ENCODE data around the gene KIAA0825.

The KIAA0825 gene

DNA sequence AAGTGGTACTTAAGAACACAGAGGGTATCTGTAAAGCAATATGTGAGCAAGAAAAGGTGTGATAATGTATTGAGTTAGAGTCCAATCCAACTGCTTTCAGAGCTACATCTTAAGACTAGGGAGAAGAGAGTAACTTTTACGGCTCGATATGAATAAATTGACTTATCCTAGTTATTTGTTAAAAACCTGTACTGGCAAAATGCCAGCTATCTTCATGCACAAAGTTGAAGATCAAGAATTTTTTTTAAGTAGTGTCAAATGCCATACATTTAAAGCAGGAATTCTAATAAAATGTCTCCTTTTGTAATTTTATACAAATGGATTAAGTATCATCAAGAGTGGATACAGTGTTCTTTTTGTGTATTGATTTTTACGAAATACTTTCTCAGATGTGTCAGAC lies 305.2 kb downstream of the KIAA0825 start:
- no peak for DNase-seq (ENCODE audit: low spot score)

DNA sequence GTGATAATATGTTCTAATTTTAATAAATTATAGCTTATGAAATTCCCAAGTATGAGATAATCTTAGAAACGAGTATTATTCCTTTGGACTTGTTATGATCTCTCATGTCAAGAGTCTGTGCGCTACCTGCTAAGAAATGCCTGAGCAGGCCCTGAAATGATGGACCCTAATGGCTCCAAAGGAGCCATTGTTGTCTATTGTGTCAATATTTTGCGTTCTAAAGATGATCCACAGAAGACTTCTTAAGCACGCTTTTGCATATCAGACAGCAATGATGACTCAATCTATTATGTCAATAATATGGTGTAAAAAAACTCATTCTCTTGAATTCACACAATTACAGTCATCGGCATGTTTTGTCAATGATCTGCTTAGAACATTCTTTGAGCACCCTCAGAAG lies 306.1 kb downstream of the KIAA0825 start:
- no peak for DNase-seq (ENCODE audit: low spot score)

GRCh38 chr5:94310833-94311232 lies 307.6 kb downstream of the KIAA0825 start:
- DNase-seq (ENCODE audit: low spot score), result no peak

GRCh38 chr5:94309141-94309540 lies 309.3 kb downstream of the KIAA0825 start:
- DNase-seq (ENCODE audit: low spot score), result no peak

- no peak for DNase-seq (ENCODE audit: low spot score)
These were observed 310.0 kb downstream of the KIAA0825 start for GRCh38 chr5:94308442-94308841.

DNA sequence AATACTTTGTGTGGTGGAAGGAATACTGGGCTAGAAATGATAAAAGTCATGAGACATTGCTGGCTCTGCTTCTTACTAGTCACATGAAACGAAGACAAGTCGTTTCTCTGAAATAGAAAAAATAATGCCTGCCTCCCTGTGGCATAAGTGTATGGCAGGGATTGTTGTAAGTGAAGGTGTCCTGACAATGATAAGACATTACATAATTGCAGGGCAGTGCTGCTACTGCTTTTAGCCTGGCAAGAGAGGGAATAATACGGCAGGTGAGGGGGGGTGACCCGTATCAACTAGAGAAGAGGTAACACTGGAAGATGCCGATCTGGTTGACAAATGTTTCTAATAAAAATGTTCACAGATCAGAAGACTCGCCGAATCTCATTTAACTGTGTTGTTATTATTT lies 314.3 kb downstream of the KIAA0825 start:
- no peak for DNase-seq (ENCODE audit: low spot score)

- no peak for DNase-seq (ENCODE audit: low spot score)
These were observed 329.5 kb downstream of the KIAA0825 start for GRCh38 chr5:94288937-94289336.

DNA sequence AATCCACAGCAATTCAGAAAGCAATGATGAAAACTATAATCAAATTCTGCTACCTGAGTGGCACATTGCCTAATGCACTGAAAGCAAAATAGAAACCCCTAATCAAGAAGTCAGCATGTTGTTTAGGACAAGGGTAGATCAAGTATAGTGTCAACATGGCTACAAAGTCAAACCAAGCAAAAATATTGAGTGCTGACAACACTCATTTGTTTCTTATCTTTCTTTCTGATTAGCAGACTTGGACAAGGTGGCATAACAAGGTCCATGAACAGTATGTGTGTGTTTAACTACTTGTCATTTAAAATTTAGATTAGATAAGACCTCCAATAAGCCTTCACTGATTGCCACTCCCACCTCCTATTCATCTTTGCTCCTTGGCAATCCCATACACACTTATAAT lies 332.4 kb downstream of the KIAA0825 start:
- no peak for DNase-seq (ENCODE audit: low spot score)

GRCh38 chr5:94283093-94283492 lies 335.3 kb downstream of the KIAA0825 start:
- no peak for DNase-seq (ENCODE audit: low spot score)

GRCh38 chr5:94281236-94281801 lies 337.1 kb downstream of the KIAA0825 start:
- no peak for DNase-seq (ENCODE audit: low spot score)

GRCh38 chr5:94276751-94277150 lies 341.7 kb downstream of the KIAA0825 start:
- DNase-seq (ENCODE audit: low spot score), result no peak

- DNase-seq (ENCODE audit: low spot score), result no peak
These were observed 342.4 kb downstream of the KIAA0825 start for GRCh38 chr5:94276048-94276447.

GRCh38 chr5:94274707-94275106 lies 343.7 kb downstream of the KIAA0825 start:
- no peak for DNase-seq (ENCODE audit: low spot score)

DNA sequence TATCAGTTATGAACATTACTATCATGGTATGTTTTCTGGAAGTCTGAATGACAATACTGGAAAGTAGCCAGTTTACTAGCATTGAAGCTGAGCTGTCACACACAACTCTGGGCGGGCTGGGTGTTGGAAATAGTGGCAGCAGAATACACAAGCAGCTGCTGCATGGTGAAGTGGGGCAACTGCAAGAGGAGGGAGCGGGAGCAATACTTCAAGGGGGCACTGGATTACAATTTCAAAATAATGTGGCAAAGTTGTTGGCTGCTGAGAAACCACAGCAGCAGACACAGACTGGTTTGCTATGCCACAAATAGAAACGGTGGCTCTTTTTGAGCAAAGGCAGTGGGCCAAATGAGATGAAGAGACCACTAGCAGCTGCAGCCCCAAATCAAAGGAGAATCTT lies 350.2 kb downstream of the KIAA0825 start:
- DNase-seq (ENCODE audit: low spot score), result no peak

DNA sequence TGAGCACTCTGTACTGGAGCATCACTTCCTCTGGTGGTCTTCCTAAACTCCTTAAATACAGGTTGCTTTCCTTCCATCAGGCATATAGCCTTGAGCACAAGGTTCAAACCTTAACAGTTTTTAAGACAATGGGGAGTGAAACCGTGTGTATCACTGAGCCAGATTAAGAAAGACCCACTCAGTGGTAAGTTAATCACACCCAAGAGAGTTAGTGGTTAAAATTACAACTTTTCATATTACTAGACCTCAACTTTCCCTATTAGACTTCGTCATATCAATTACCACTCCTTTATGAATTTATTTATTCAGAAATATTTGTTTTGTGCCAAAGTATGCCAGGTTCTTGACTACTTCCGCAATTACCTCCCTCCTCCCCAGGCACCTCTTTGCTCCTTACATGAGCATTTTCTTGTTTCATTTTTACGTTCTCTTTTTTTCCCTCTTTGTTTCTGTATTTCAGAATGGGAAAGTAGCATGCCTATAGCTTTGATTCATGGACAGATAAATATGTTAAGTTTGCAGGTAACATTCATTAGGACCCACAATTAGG lies 351.0 kb downstream of the KIAA0825 start:
- no peak for DNase-seq (ENCODE audit: low spot score)

DNA sequence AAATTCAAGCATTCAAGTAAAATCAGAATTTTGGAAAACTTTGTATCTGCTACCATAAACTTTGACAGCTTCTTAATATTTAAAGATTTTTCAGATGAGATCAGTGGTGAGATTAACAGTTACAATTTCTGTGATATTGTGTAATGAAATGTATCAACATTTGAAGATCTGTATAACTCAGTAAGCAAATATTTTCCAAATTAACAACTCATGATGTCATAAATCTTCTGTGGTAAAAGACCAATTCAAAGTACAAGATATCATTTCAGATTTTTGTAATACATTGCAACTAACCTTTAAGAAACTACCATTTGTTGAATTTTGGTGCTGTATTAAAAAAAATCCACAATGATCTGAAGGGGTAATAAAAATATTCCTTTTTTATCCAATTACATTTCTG lies 352.2 kb downstream of the KIAA0825 start:
- no peak for DNase-seq (ENCODE audit: low spot score)

DNA sequence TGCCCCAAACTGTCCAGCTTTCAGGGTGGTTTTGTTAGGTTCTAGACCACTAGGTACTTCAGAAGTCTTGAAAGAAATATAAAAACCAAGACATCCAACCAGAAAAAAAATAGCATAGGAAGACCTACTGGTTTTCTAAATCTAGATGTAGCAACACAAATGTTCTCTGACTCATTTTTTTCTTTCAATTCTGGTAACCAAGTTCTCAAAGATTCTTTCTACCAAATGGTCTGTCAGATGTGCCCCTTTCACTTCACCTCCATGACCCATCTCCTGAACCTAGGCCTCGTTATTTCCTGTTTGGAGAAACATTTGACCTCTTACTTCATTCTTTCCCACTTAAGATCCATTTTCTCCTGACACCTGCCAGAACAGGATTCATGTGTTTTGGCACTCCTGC lies 355.3 kb downstream of the KIAA0825 start:
- DNase-seq (ENCODE audit: low spot score), result no peak

- no peak for DNase-seq (ENCODE audit: low spot score)
These were observed 358.3 kb downstream of the KIAA0825 start for GRCh38 chr5:94260096-94260495.

DNA sequence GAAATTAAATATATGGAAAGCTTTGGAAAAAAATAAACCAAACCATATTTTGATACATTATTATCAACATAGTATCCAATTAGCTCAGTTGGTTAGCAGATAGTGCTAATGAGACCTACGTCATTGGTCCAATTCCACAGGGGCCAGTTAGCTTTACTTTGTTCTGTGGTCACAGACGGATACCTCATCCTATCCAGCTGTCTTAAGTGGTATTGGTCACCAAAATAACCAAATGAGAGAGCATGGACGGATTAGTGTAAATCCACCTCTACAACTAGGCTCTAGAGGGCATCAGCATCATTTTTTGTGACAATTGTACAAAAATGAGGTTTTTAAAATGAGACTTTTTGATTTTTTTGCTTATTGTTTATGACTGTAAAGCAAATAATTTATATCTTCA lies 364.2 kb downstream of the KIAA0825 start:
- DNase-seq (ENCODE audit: low spot score), result no peak

- no peak for DNase-seq (ENCODE audit: low spot score)
These were observed 367.4 kb downstream of the KIAA0825 start for GRCh38 chr5:94250985-94251384.

DNA sequence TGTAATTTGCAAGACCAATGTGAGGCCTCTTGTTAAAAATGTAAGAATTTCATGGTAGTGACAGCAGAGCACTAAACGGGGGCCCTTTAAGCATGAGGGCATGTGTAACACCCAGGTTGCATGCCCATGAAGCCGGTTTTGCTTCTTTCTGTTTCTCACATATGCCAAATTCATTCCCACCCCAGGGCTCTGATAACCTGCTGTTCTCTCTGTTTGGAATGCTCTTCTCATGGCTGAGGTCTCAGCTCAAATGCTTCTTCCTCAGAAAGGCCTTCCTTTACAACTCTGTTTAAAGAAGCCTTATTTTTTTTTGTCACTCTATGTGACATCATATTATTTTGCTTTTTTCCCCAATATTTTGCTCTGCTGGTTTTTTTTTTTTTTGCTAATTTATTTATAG lies 369.0 kb downstream of the KIAA0825 start:
- no peak for DNase-seq (ENCODE audit: low spot score)

GRCh38 chr5:94248175-94248875 lies 370.1 kb downstream of the KIAA0825 start:
- DNase-seq (ENCODE audit: low spot score), result no peak

- no peak for DNase-seq (ENCODE audit: low spot score)
These were observed 372.8 kb downstream of the KIAA0825 start for GRCh38 chr5:94245608-94246007.

DNA sequence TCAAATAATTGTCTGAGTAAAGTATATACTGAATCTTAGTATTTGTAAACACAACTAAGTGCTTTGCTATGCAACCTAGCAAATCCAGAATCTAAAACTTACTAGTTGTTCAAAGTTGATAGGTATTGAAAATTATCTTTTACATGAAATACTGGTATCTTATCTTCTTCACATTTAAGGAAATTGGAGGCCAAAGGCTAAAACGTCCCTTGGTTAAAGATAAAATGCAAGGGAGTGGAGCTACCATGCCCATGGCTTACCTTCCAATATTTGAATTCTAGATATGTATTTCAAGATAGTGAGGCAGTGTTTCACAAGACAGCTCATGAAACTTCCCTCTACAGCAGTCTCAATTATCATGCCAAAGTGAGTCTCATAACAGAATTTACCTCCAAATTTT lies 373.5 kb downstream of the KIAA0825 start:
- DNase-seq (ENCODE audit: low spot score), result no peak
